B cell (primary cell): ENCODE data around the gene FBRS. TPM values are rescaled to one million over a fixed set of nuclear protein-coding genes. Genes with fewer than 3 reads are reported as not detected.

Experiments used
- ATAC-seq: fragments of 200-7000 bp; cut with Tn5 transposase; one replicate; pipeline ENCODE4 v1.10.0; 2021; ENCODE audit warnings: low read depth, mild to moderate bottlenecking, moderate number of reproducible peaks, moderate library complexity
- CTCF ChIA-PET: fragments of 350-600 bp; sonication (Branson Sonifier 250); formaldehyde crosslinking; loops from one replicate; lab custom pipeline; 2021; ENCODE audit warnings: antibody characterized with exemption, inconsistent platforms; lab: Charles Lee
- POLR2A ChIA-PET: fragments of 350-600 bp; sonication (Branson Sonifier 250); formaldehyde crosslinking; loops from one replicate; lab custom pipeline; 2021; ENCODE audit warnings: antibody characterized with exemption; lab: Charles Lee
- DNase-seq: peaks from one replicate; pipeline ENCODE4 v3.0.0; 2013
- H2AFZ ChIP-seq: 2 replicates; pipeline ENCODE4 v1.6.1; 2012; ENCODE audit warnings: mild to moderate bottlenecking, low read depth, low read length; ENCODE audit not compliant: insufficient read depth, poor library complexity, severe bottlenecking
- H3K27ac ChIP-seq, 2 donors: 1 replicate in 1 of 2; 2 replicates in 1 of 2; pipeline ENCODE4 v1.5.1; 2012 to 2013; ENCODE audit warnings: low read length in 2 of 2, mild to moderate bottlenecking in 2 of 2, moderate library complexity in 1 of 2
- H3K27me3 ChIP-seq, 4 experiments: fragments of 200-600 bp in 1 of 4; sonication (generic) in 1 of 4; replicated peaks in 1 of 4; 1 replicate in 2 of 4; 2 replicates in 2 of 4; pipeline versions ENCODE4 v1.6.1 to v1.7.0; 2013 to 2016; ENCODE audit warnings: low read length in 3 of 4, mild to moderate bottlenecking in 2 of 4, mixed read lengths in 1 of 4, moderate library complexity in 1 of 4; ENCODE audit not compliant: insufficient read depth in 4 of 4, control insufficient read depth in 3 of 4; ENCODE audit errors: control extremely low read depth in 1 of 4
- H3K36me3 ChIP-seq, 2 experiments: replicated peaks in 1 of 2; 1 replicate in 1 of 2; 2 replicates in 1 of 2; pipeline versions ENCODE4 v1.6.1 to v1.7.1; 2013; ENCODE audit warnings: low read length in 1 of 2; ENCODE audit not compliant: insufficient read depth in 2 of 2, control insufficient read depth in 1 of 2; ENCODE audit errors: control extremely low read depth in 1 of 2, extremely low read depth in 1 of 2
- H3K4me1 ChIP-seq, 2 donors: fragments of 200-600 bp in 1 of 2; sonication (generic) in 1 of 2; 1 replicate in 1 of 2; 2 replicates in 1 of 2; pipeline versions ENCODE4 v1.5.1 to v1.6.1; 2013 to 2017; ENCODE audit warnings: low read length in 2 of 2; ENCODE audit not compliant: control insufficient read depth in 2 of 2, insufficient read depth in 2 of 2
- H3K4me2 ChIP-seq: replicated peaks from 2 replicates; pipeline ENCODE3; 2012; ENCODE audit warnings: mild to moderate bottlenecking, low read depth, low read length; ENCODE audit not compliant: poor library complexity, severe bottlenecking
- H3K4me3 ChIP-seq, 5 experiments: fragments of 200-600 bp in 1 of 5; sonication (generic) in 1 of 5; 1 replicate in 3 of 5; 2 replicates in 2 of 5; pipeline versions ENCODE4 v1.5.1 to v1.7.0; 2011 to 2016; ENCODE audit warnings: low read length in 4 of 5, mild to moderate bottlenecking in 4 of 5, low read depth in 2 of 5, control low read depth in 1 of 5, moderate library complexity in 1 of 5; ENCODE audit not compliant: insufficient read depth in 1 of 5; ENCODE audit errors: control extremely low read depth in 1 of 5, extremely low read depth in 1 of 5
- H3K79me2 ChIP-seq: fragments of 200-600 bp; sonication (generic); one replicate; pipeline ENCODE4 v1.6.0; 2016; ENCODE audit warnings: low read length; ENCODE audit not compliant: control insufficient read depth, insufficient read depth
- H3K9ac ChIP-seq: fragments of 200-600 bp; sonication (generic); 2 replicates; pipeline ENCODE4 v1.6.1; 2017; ENCODE audit warnings: mild to moderate bottlenecking, low read length, moderate library complexity
- H3K9me3 ChIP-seq, 3 donors: one replicate each; pipeline versions ENCODE4 v1.6.1 to v1.7.1; 2013; ENCODE audit warnings: low read length in 2 of 3; ENCODE audit not compliant: control insufficient read depth in 2 of 3, insufficient read depth in 1 of 3; ENCODE audit errors: control extremely low read depth in 1 of 3
- H4K20me1 ChIP-seq: 2 replicates; pipeline ENCODE4 v1.6.0; 2012; ENCODE audit warnings: mild to moderate bottlenecking, low read length; ENCODE audit not compliant: insufficient read depth, control insufficient read depth, poor library complexity, severe bottlenecking
- H3K27ac Mint-ChIP-seq: one replicate; pipeline ENCODE4 v1.8.0; 2021; ENCODE audit warnings: mixed read lengths
- H3K27me3 Mint-ChIP-seq: one replicate; pipeline ENCODE4 v1.8.0; 2021; ENCODE audit warnings: mixed read lengths
- H3K4me1 Mint-ChIP-seq: one replicate; pipeline ENCODE4 v1.8.0; 2021; ENCODE audit warnings: mixed read lengths
- H3K4me3 Mint-ChIP-seq: one replicate; pipeline ENCODE4 v1.8.0; 2021; ENCODE audit warnings: mixed read lengths
- H3K9me3 Mint-ChIP-seq: one replicate; pipeline ENCODE4 v1.8.0; 2022; ENCODE audit warnings: mixed read lengths; ENCODE audit not compliant: insufficient read depth
- EZH2 ChIP-seq: IDR thresholded peaks from 2 replicates; pipeline ENCODE4 v1.6.1; 2012; ENCODE audit warnings: borderline replicate concordance, low read depth, mild to moderate bottlenecking, moderate library complexity, low read length; ENCODE audit not compliant: insufficient read depth, poor library complexity, severe bottlenecking
- WGBS: methylation state at CpG from one replicate; pipeline ENCODE4 v1.1.5; 2013; ENCODE audit warnings: missing lambda C conversion rate; ENCODE audit not compliant: insufficient coverage; 5-methylcytosine and 5-hydroxymethylcytosine counted together
- intact Hi-C: fragments of 100-400 bp; cut with micrococcal nuclease; formaldehyde crosslinking; loops from one replicate; pipeline ENCODE4 v1.10.0; 2022
- polyA plus RNA-seq: library from polyadenylated mRNA; depleted of rRNA; stranded (reverse); fragments of >200 nt; gene quantifications from 2 replicates; pipeline ENCODE4 v1.2.3, GENCODE V29; 2012
- total RNA-seq, 2 donors: library from RNA; stranded (reverse); fragments of 120-200 nt in 1 of 2; gene quantifications; 1 replicate in 1 of 2; 2 replicates in 1 of 2; pipeline versions ENCODE4 v1.2.3 to v1.2.4, GENCODE V29; 2013 to 2022
- TF ChIP-seq, protein P1 (sequence below): fragments of 200-600 bp; IDR thresholded peaks from one replicate; pipeline ENCODE4 v1.8.0; 2022; ENCODE audit warnings: antibody characterized with exemption, mild to moderate bottlenecking

Gene FBRS
- total and polyA plus RNA-seq, 2 donors (not counting 1 experiment from before 2014, with no cell fraction given): 68.3 to 194 TPM

- no peaks in the 10 kb centered on the region for H3K27me3 Mint-ChIP-seq
- WGBS: 69% methylated on average over 6 of the region's 8 CpGs
- CTCF ChIA-PET: interaction anchor here (0.6 to 0.7 kb wide), 2 partner anchors 68 to 174 kb away, joined by 3 read pairs; no protein-coding TSS in a partner anchor
These were observed 41.4 kb downstream of the FBRS start for GRCh38 chr16:30699615-30700099.

GRCh38 chr16:30700491-30700890 is 42.3 kb downstream of the FBRS start:
- Histone ChIP-seq H3K36me3 (peaks cover 11 to 49% of the 10 kb centered on the region in 2 experiments), H3K4me2 (no peak overlapping the region), H3K27me3 (no peaks in the 10 kb centered on the region), H3K9ac (no peak overlapping the region), H4K20me1 (peaks cover 44% of the 10 kb centered on the region), H3K79me2 (peaks cover 54% of the 10 kb centered on the region), H3K27ac (no peak overlapping the region), H3K4me3 (no peak overlapping the region), H2AFZ (no peak overlapping the region), H3K4me1 (peaks cover 15 to 18% of the 10 kb centered on the region in 2 donors), H3K9me3 (no peaks in the 10 kb centered on the region)
- intact Hi-C loops: no loop called here
- ATAC-seq: no peak
- Mint-ChIP-seq H3K27me3 (no peaks in the 10 kb centered on the region), H3K4me1 (peaks cover 24% of the 10 kb centered on the region), H3K27ac (no peak overlapping the region), H3K9me3 (no peaks in the 10 kb centered on the region), H3K4me3 (peak overlapping the region; percentile 95)
- TF ChIP-seq, protein P1, sequence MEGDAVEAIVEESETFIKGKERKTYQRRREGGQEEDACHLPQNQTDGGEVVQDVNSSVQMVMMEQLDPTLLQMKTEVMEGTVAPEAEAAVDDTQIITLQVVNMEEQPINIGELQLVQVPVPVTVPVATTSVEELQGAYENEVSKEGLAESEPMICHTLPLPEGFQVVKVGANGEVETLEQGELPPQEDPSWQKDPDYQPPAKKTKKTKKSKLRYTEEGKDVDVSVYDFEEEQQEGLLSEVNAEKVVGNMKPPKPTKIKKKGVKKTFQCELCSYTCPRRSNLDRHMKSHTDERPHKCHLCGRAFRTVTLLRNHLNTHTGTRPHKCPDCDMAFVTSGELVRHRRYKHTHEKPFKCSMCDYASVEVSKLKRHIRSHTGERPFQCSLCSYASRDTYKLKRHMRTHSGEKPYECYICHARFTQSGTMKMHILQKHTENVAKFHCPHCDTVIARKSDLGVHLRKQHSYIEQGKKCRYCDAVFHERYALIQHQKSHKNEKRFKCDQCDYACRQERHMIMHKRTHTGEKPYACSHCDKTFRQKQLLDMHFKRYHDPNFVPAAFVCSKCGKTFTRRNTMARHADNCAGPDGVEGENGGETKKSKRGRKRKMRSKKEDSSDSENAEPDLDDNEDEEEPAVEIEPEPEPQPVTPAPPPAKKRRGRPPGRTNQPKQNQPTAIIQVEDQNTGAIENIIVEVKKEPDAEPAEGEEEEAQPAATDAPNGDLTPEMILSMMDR: no peak
- CTCF ChIA-PET: no interaction called here
- 97% methylated on average over 9 of the region's 9 CpGs for WGBS
- DNase-seq: no peak
- POLR2A ChIA-PET: no interaction called here

More at GRCh38 chr16:30699615-30700099, 41.4 kb downstream of the FBRS start:
- Histone ChIP-seq H3K9me3 (no peaks in the 10 kb centered on the region), H2AFZ (peak overlapping the region; percentile 86), H3K4me1 (peaks cover 15 to 18% of the 10 kb centered on the region in 2 donors), H3K9ac (peak overlapping the region; percentile 100), H3K36me3 (peaks cover 10 to 41% of the 10 kb centered on the region in 2 experiments), H3K27me3 (no peaks in the 10 kb centered on the region), H3K79me2 (peaks cover 52% of the 10 kb centered on the region), H3K4me2 (peak overlapping the region; percentile 92), H4K20me1 (peaks cover 39% of the 10 kb centered on the region), H3K27ac (peak overlapping the region; percentile 73 to 100), H3K4me3 (peak overlapping the region in 4 of 5 experiments; percentile 95 to 100 (median 97))
- H3K27ac Mint-ChIP-seq: peak overlapping the region; percentile 96
- POLR2A ChIA-PET: interaction anchor here (0.6 to 1.2 kb wide), 2 partner anchors 24 to 48 kb away, joined by 4 to 5 read pairs; partner anchors contain the start of gene PHKG2
- no peak for DNase-seq
- H3K9me3 Mint-ChIP-seq: no peaks in the 10 kb centered on the region
- TF ChIP-seq, protein P1: no peak
- TF ChIP-seq EZH2: no peak
- intact Hi-C loops: loop anchor here (2.0 to 10.0 kb wide), 6 partner anchors 17 to 727 kb away; partner anchors contain the start of genes ALDOA, DCTPP1, TAOK2 and ZNF768
- peak overlapping the region; percentile 95 for H3K4me3 Mint-ChIP-seq
- ATAC-seq: no peak
- peaks cover 24% of the 10 kb centered on the region for H3K4me1 Mint-ChIP-seq
